WERI-Rb-1 (cell line): ENCODE data around the gene FOXJ1.

Experiments used
- DNase-seq: peaks from one replicate; pipeline ENCODE4 v3.0.0-alpha.2; 2020
- H3K27ac ChIP-seq: fragments of 250-450 bp; sonication (Bioruptor Pico); 2 replicates; pipeline ENCODE4 v1.5.1; 2020; ENCODE audit warnings: mild to moderate bottlenecking, moderate library complexity
- H3K27me3 ChIP-seq: fragments of 250-450 bp; sonication (Bioruptor Pico); 2 replicates; pipeline ENCODE4 v1.5.1; 2021; ENCODE audit warnings: mild to moderate bottlenecking, low read depth, moderate library complexity; ENCODE audit not compliant: insufficient read depth, severe bottlenecking
- H3K36me3 ChIP-seq: fragments of 250-450 bp; sonication (Bioruptor Pico); 2 replicates; pipeline ENCODE4 v1.5.1; 2020; ENCODE audit warnings: mild to moderate bottlenecking, moderate library complexity
- H3K4me3 ChIP-seq: 2 replicates; pipeline ENCODE4 v1.5.1; 2011; ENCODE audit warnings: low read depth, mild to moderate bottlenecking, control low read depth, low read length
- H3K9me3 ChIP-seq: fragments of 250-450 bp; sonication (Bioruptor Pico); 2 replicates; pipeline ENCODE4 v1.5.1; 2021; ENCODE audit warnings: mild to moderate bottlenecking, moderate library complexity; ENCODE audit not compliant: severe bottlenecking
- TF ChIP-seq, protein P1 (sequence below): IDR thresholded peaks from 2 replicates; pipeline ENCODE4 v1.5.1; 2011; ENCODE audit warnings: low read depth, mild to moderate bottlenecking, control low read depth, inconsistent platforms, low read length

Gene FOXJ1

DNA sequence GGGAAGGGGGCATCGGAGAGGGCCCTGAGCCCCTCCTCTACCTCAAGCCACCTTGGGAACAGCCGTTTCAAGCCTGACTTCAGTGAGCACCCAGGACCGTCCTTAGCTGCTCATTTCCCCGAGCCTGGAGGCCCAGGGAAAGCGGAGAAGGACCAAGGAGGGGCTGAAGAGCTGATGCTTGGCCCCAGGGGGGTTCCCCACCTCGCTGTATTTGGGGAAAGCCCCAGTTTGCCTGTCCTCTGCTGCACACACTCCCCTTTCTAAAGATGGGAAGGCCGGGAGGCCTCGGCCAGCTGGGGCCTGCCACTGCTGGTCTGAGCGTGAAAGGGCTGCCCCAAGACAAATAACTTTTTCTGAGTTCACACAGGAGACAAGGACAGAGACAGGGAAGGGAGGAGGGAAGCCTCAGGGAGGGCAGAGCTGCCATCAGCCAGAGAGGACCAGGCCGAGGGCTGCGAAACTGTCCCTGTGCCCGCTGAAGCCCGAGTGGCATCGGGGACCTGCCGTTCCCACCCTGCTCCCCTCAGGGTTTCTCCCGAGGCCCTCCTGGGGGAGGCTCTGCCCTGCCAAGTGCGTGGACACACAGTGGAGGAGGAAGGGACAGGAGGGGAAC, 50.4 kb downstream of the FOXJ1 start:
- peaks cover 99% of the 10 kb centered on the region for H3K36me3 ChIP-seq
- no peaks in the 10 kb centered on the region for H3K27me3 ChIP-seq
- no peak for DNase-seq
- H3K27ac ChIP-seq: no peak overlapping the region
- no peaks in the 10 kb centered on the region for H3K9me3 ChIP-seq
- H3K4me3 ChIP-seq: no peak overlapping the region
- TF ChIP-seq, protein P1, sequence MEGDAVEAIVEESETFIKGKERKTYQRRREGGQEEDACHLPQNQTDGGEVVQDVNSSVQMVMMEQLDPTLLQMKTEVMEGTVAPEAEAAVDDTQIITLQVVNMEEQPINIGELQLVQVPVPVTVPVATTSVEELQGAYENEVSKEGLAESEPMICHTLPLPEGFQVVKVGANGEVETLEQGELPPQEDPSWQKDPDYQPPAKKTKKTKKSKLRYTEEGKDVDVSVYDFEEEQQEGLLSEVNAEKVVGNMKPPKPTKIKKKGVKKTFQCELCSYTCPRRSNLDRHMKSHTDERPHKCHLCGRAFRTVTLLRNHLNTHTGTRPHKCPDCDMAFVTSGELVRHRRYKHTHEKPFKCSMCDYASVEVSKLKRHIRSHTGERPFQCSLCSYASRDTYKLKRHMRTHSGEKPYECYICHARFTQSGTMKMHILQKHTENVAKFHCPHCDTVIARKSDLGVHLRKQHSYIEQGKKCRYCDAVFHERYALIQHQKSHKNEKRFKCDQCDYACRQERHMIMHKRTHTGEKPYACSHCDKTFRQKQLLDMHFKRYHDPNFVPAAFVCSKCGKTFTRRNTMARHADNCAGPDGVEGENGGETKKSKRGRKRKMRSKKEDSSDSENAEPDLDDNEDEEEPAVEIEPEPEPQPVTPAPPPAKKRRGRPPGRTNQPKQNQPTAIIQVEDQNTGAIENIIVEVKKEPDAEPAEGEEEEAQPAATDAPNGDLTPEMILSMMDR: no peak

DNA sequence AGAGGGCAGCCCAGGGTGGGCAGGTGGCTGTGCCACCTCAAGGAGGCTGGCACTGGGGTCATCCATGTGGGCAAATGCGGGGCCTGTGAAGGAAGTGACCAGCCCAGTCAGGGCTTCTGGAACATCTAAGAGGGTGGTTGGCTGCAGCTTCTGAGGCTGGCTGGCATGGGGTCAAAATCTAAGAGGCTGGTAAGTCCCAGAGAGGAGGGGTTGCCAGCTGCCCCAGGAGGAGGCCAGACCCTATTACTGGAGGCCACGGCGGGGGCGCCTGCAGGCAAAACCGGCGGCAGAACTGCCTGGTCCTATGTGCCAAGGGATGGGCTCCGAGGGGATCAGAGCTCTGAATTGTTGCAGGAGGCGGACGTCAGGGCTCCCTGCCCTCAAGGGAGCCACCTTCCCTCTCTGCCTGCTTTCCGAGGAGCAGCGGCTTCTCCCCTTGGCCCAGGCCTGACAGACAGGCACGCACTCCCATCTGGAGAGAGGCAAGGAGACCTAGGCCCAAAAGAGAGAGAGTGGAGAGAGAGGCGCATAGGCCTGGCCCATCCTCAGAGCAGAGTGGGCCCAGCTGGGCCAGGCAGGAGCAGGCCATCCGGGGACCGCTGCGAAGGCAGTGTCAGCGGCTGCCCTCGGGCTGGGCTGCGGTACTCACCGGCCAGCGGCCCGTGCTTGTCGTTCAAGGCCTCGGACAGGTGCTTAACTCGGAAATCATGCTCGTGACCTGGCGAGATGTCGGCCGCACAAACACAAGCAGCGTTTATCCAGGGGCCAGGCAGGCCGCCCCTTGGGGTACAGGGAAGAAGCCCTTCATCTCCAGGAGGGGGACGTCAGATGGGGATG, 51.1 kb downstream of the FOXJ1 start:
- peaks cover 99% of the 10 kb centered on the region for H3K36me3 ChIP-seq
- H3K9me3 ChIP-seq: no peaks in the 10 kb centered on the region
- TF ChIP-seq, protein P1: no peak
- H3K27me3 ChIP-seq: no peaks in the 10 kb centered on the region
- no peak overlapping the region for H3K4me3 ChIP-seq
- no peak for DNase-seq
- no peak overlapping the region for H3K27ac ChIP-seq

DNA sequence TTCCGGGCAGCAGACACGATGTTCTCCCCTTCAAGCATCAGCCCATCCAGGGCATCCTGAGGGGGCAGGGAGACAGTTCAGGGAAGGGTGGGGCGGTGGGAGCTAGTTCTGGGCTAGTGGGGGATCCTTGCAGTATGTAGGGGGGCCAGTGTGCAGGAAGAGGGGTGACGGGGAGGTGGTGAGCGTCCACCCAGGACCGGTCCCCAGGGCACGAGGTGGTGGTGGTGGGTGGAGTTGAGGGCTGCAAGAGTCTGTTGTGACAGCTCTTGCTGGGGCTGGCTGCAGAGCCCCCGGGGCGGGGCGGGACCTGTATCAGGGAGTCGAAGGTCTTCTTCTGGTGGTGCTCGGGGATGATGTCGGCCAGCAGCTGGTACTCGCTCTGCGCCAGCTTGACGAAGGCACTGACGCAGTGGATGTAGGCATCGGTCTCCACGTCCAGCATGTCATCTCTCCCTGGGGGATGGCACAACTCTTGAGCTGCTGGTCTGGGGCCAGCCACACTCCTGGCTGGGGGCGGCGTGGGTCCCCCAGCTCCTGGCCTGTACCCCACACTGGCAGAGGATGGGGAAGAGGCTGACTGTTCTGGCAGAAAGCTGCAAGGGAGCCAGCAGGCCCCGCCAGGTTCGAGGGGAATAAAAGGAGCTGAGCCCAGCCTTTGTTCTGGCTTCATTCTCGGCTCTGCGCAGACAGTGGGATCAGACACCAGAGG, 52.0 kb downstream of the FOXJ1 start:
- Histone ChIP-seq H3K9me3 (no peaks in the 10 kb centered on the region), H3K4me3 (no peak overlapping the region), H3K27ac (no peak overlapping the region), H3K27me3 (no peaks in the 10 kb centered on the region), H3K36me3 (peaks cover 99% of the 10 kb centered on the region)
- TF ChIP-seq, protein P1: no peak
- DNase-seq: no peak

DNA sequence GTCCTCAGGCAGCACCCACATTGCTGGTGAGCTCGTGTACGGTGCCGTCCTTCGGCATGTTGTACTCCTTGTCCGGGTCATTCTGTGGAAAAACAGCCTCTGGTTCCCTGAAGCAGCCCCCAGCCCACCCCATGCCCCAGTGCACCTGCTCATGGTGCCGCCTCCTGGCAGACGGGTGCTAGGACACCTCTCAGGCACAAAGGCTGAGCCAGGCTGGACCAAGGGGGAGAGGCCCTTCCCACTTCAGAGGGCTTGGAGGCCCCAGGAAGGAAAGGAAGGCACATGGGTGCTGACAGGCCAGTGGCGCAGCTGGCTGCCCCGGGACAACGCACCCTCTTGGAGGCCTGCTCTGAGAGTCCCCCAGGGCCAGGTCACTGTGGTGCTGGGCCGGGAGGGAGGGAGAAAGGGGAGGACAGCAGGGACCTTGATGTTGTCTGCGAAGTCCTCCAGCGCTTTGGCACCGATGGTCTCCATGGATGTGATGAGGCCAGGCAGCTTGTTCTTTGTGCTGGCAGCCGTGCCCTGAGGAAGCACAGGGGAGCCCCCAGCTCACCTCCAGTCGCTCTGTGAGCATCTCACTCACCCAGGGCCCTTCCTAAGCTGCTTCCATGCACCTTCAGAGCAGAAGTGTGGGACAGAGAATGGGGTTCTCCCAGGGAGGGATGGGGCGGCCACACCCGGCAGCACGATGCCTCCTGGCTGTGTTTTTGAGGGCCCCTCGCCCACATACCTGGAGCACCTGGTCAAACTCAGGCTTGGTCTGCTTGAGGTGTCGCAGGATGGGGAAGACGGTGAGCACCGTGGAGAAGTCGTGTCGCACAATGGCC, 52.8 kb downstream of the FOXJ1 start:
- DNase-seq: peak; percentile 63
- Histone ChIP-seq H3K9me3 (no peaks in the 10 kb centered on the region), H3K4me3 (no peak overlapping the region), H3K27ac (no peak overlapping the region), H3K36me3 (peaks cover 99% of the 10 kb centered on the region), H3K27me3 (no peaks in the 10 kb centered on the region)
- TF ChIP-seq, protein P1: peak; percentile 61

DNA sequence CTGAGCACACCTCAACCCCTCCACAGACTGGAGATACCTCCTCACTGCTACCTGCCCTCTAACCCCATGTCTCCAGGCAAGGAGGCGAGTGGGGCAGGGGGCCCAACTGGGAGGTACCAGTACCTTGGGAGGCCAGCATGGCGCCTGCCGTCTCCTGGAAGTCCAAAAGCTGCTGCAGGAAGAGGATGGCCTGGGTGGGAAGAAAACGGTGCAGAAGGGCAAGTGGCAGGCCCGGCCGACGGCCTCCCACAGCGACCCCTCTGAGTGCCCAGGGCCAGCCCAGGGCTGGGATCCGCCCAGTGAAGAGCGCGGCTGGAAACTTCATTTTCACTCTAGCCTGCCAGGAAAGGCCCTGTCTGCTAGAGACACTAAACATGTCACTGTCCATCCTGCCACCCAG, 53.5 kb downstream of the FOXJ1 start:
- no peak for DNase-seq
- H3K27me3 ChIP-seq: no peaks in the 10 kb centered on the region
- no peaks in the 10 kb centered on the region for H3K9me3 ChIP-seq
- H3K36me3 ChIP-seq: peaks cover 97% of the 10 kb centered on the region
- no peak overlapping the region for H3K4me3 ChIP-seq
- TF ChIP-seq, protein P1: no peak
- H3K27ac ChIP-seq: no peak overlapping the region
